Chondrocyte (in vitro differentiated cells): ENCODE results near the gene TSSK2. TPM values are rescaled to one million over a fixed set of nuclear protein-coding genes. Genes with fewer than 3 reads are reported as not detected.

Experiments
- DNase-seq: peaks from one replicate; pipeline ENCODE4 v3.0.0; 2021; ENCODE audit warnings: mixed read lengths, low spot score
- H3K27ac Mint-ChIP-seq: one replicate; pipeline ENCODE4 v1.8.0; 2021; ENCODE audit warnings: mild to moderate bottlenecking, moderate library complexity, mixed read lengths; ENCODE audit not compliant: unreplicated experiment
- H3K27me3 Mint-ChIP-seq: 2 replicates; pipeline ENCODE4 v1.8.0; 2021; ENCODE audit warnings: low read depth, mixed read lengths
- H3K36me3 Mint-ChIP-seq: 2 replicates; pipeline ENCODE4 v1.8.0; 2021; ENCODE audit warnings: low read depth, mixed read lengths
- H3K4me1 Mint-ChIP-seq: 2 replicates; pipeline ENCODE4 v1.8.0; 2021; ENCODE audit warnings: low read depth, mild to moderate bottlenecking, mixed read lengths
- H3K4me3 Mint-ChIP-seq: one replicate; pipeline ENCODE4 v1.8.0; 2021; ENCODE audit warnings: mild to moderate bottlenecking, moderate library complexity, mixed read lengths; ENCODE audit not compliant: unreplicated experiment
- H3K9me3 Mint-ChIP-seq: 2 replicates; pipeline ENCODE4 v1.8.0; 2021; ENCODE audit warnings: low read depth, mixed read lengths
- CTCF ChIP-seq: fragments of 200-600 bp; sonication (generic); IDR thresholded peaks from 2 replicates; pipeline ENCODE4 v1.5.0; 2021; ENCODE audit warnings: antibody characterized with exemption, mild to moderate bottlenecking, moderate library complexity
- total RNA-seq: library from RNA; stranded (reverse); gene quantifications from 3 replicates; pipeline ENCODE4 v1.2.1, GENCODE V29; 2021

The TSSK2 gene
- total RNA-seq, 1 donor from 2014 or later, result not detected

DNA sequence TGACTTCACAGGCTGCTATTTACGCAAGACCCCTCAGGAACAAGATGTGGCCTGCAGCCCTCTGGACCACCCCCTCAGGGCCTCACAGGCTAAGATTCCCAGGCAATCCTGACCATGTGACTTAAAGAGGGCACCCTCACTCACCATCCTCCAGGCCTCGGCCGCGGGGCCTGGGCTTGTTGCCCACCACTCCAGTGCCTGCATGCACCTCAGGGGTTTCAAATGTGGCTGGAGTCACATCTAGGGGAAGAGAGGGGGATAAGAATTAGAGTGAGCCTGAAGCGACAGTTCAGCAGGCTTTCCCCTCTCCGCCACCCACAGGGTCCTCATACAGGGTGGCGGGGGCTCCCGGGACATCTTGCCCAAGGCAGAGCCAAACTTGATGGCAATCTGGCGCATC lies 11.3 kb downstream of the TSSK2 start:
- peak overlapping the region; percentile 9 for H3K4me3 Mint-ChIP-seq
- no peak for DNase-seq
- no peak for TF ChIP-seq CTCF

GRCh38 chr22:19143212-19143611 lies 12.1 kb downstream of the TSSK2 start:
- Mint-ChIP-seq H3K27ac (no peak overlapping the region), H3K27me3 (peaks cover 8% of the 10 kb centered on the region), H3K36me3 (peaks cover 13% of the 10 kb centered on the region), H3K9me3 (no peaks in the 10 kb centered on the region), H3K4me1 (peaks cover 21% of the 10 kb centered on the region), H3K4me3 (peak overlapping the region; percentile 99)
- TF ChIP-seq CTCF, result no peak
- no peak for DNase-seq

More for the DNA sequence above, 11.3 kb downstream of the TSSK2 start:
- H3K27me3 Mint-ChIP-seq, result peaks cover 4% of the 10 kb centered on the region
- no peaks in the 10 kb centered on the region for H3K9me3 Mint-ChIP-seq
- peaks cover 21% of the 10 kb centered on the region for H3K4me1 Mint-ChIP-seq
- no peak overlapping the region for H3K27ac Mint-ChIP-seq
- H3K36me3 Mint-ChIP-seq, result peaks cover 13% of the 10 kb centered on the region

DNA sequence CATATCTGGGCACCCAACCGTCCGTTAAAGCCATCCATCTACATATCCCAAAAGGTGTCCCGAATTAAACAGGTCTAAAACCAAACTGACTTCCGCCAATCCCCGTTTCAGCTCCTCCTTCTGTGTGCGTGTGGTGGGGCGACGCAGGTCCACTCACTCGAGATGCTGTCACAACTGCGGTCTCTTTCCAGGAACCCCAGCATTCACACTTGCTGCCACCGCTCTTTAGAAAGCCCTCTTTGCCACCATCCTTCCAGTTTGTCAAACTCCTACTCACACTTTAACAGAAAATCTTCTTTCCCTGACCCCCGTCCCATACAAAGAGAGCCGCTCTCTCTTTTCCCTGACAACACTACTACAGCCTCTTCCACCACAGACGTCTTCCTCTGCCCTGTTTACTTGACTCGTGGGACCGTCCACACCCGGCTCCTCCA lies 12.9 kb downstream of the TSSK2 start:
- peak overlapping the region; percentile 99 for H3K4me3 Mint-ChIP-seq
- H3K9me3 Mint-ChIP-seq, result no peaks in the 10 kb centered on the region
- peaks cover 21% of the 10 kb centered on the region for H3K4me1 Mint-ChIP-seq
- H3K27ac Mint-ChIP-seq, result peak overlapping the region; percentile 96
- peaks cover 10% of the 10 kb centered on the region for H3K27me3 Mint-ChIP-seq
- peaks cover 9% of the 10 kb centered on the region for H3K36me3 Mint-ChIP-seq
- no peak for TF ChIP-seq CTCF
- no peak for DNase-seq

DNA sequence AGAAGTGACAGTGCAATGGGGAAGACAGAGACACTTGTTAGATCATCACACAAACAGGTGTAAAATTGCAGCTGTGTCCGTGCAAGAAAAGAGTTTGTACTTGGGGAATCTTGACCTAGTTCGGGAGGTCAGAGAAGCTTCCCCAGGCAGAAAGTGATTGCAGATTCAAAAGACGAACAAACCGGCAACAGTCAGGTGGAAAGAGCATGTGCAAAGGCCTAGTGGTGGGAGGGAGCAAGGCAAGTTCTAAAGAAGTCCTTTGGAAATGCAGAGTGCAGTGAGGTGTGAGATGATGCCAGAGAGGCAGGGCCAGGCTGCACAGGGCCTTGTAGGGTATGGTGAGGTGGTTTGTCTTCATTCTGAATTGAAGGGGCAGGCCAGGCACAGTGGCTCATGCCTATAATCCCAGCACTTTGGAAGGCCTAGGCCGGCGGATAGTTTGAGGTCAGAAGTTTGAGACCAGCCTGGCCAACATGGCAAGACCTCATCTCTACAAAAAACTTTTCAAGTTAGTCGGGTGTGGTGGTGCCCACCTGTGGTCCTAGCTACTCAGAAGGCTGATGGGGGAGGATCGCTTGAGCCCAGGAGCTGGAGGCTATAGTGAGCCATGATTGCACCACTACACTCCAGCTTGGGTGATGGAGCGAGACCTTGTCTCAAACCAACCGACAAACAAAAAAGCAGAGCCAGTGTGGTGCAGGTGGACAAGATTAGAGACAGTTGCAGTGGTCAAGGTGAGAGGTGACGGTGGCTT lies 15.3 kb downstream of the TSSK2 start:
- H3K27ac Mint-ChIP-seq, result no peak overlapping the region
- no peaks in the 10 kb centered on the region for H3K9me3 Mint-ChIP-seq
- H3K4me3 Mint-ChIP-seq, result no peak overlapping the region
- H3K36me3 Mint-ChIP-seq, result peaks cover 12% of the 10 kb centered on the region
- peaks cover 20% of the 10 kb centered on the region for H3K27me3 Mint-ChIP-seq
- peaks cover 26% of the 10 kb centered on the region for H3K4me1 Mint-ChIP-seq
- TF ChIP-seq CTCF, result no peak
- no peak for DNase-seq

- Mint-ChIP-seq H3K4me1 (peaks cover 26% of the 10 kb centered on the region), H3K36me3 (peaks cover 11% of the 10 kb centered on the region), H3K27me3 (peaks cover 28% of the 10 kb centered on the region), H3K27ac (no peak overlapping the region), H3K4me3 (no peak overlapping the region), H3K9me3 (peaks cover 4% of the 10 kb centered on the region)
- TF ChIP-seq CTCF, result no peak
- no peak for DNase-seq
Observed at GRCh38 chr22:19147195-19147780, 16.2 kb downstream of the TSSK2 start.
